Right lobe of liver (tissue), 4 donors: ENCODE measurements around the gene TAF3.

Source experiments
- CTCF ChIP-seq, 4 donors: fragments of 200-600 bp in 3 of 4; fragments of 450-650 bp in 1 of 4; IDR thresholded peaks; one replicate each; pipeline versions ENCODE4 v1.5.1 to v1.8.0; 2016 to 2022; ENCODE audit warnings: antibody characterized with exemption in 4 of 4, mild to moderate bottlenecking in 2 of 4
- POLR2A ChIP-seq: fragments of 450-650 bp; IDR thresholded peaks from one replicate; pipeline ENCODE4 v1.6.1; 2017; ENCODE audit warnings: antibody characterized with exemption, mild to moderate bottlenecking
- donor health status: DM: no; HTN: no; CAD: no.
- donor health status: DM: no; HTN: no; CAD: no.
- donor health status: DM: no; HTN: yes; CAD: no.

GRCh38 chr10:7953447-7953846 is 135.1 kb downstream of the TAF3 start:
- TF ChIP-seq CTCF (IDR thresholded peaks at IDR 0.05): no peak
- no peak for TF ChIP-seq POLR2A
